HFFc6 (cell line): ENCODE results near the gene PLA2G3. TPM values are rescaled to one million over a fixed set of nuclear protein-coding genes. Genes with fewer than 3 reads are reported as not detected.

Source experiments
- DNase-seq: peaks from one replicate; pipeline ENCODE4 v3.0.0-alpha.2; 2018
- H3K27ac Mint-ChIP-seq: 2 replicates; pipeline ENCODE4 v1.8.0; 2020; ENCODE audit warnings: mild to moderate bottlenecking, mixed read lengths
- H3K27me3 Mint-ChIP-seq: 2 replicates; pipeline ENCODE4 v1.8.0; 2021; ENCODE audit warnings: mild to moderate bottlenecking, moderate library complexity, mixed read lengths; ENCODE audit not compliant: insufficient read depth
- H3K36me3 Mint-ChIP-seq: 2 replicates; pipeline ENCODE4 v1.8.0; 2021; ENCODE audit warnings: low read depth, mixed read lengths
- H3K4me1 Mint-ChIP-seq: 2 replicates; pipeline ENCODE4 v1.8.0; 2020; ENCODE audit warnings: low read depth, mixed read lengths
- H3K4me3 Mint-ChIP-seq: 2 replicates; pipeline ENCODE4 v1.8.0; 2020; ENCODE audit warnings: mild to moderate bottlenecking, moderate library complexity, mixed read lengths
- H3K9me3 Mint-ChIP-seq: 2 replicates; pipeline ENCODE4 v1.8.0; 2020; ENCODE audit warnings: mild to moderate bottlenecking, mixed read lengths
- total RNA-seq, 6 experiments: library from RNA; stranded (reverse); fragmentation: NEBNext Ultra II Directional; extraction: Animal tissue kit (Norgen Biotek cat#: 25700); gene quantifications; 2 replicates in 1 of 6; 3 replicates in 5 of 6; pipeline ENCODE4 v1.2.3, GENCODE V29; 2021
- TF ChIP-seq, protein P1 (sequence below): fragments of 200-600 bp; sonication (generic); IDR thresholded peaks from 2 replicates; pipeline ENCODE4 v1.5.0; 2021; ENCODE audit warnings: antibody characterized with exemption, mild to moderate bottlenecking

The PLA2G3 gene
- total RNA-seq, 6 experiments from 2014 or later, result 0.05 TPM; not detected in 5

DNA sequence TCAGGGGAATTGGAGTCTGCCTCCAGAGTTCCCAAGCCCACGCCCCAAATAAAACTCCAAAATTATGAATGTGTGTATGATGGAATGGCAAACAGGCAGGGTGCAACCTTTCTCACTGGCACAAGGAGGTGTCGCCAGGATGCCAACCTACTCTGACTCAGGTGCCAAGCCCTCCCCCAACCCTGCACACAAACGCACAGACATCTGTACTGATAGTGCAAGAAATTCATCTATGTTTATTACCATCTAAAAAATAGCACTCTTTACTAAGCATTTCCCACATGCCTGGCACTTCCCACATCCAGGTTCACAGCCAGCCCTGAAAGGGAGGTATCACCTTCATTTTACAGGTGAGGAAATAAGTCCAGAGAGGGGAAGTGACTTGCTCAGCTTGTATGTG lies 1.2 kb downstream of the PLA2G3 start:
- no peaks in the 10 kb centered on the region for H3K9me3 Mint-ChIP-seq
- no peak for DNase-seq
- H3K4me3 Mint-ChIP-seq, result no peak overlapping the region
- H3K36me3 Mint-ChIP-seq, result no peaks in the 10 kb centered on the region
- peaks cover 25% of the 10 kb centered on the region for H3K27me3 Mint-ChIP-seq
- H3K4me1 Mint-ChIP-seq, result peaks cover 11% of the 10 kb centered on the region
- no peak overlapping the region for H3K27ac Mint-ChIP-seq
- TF ChIP-seq, protein P1, sequence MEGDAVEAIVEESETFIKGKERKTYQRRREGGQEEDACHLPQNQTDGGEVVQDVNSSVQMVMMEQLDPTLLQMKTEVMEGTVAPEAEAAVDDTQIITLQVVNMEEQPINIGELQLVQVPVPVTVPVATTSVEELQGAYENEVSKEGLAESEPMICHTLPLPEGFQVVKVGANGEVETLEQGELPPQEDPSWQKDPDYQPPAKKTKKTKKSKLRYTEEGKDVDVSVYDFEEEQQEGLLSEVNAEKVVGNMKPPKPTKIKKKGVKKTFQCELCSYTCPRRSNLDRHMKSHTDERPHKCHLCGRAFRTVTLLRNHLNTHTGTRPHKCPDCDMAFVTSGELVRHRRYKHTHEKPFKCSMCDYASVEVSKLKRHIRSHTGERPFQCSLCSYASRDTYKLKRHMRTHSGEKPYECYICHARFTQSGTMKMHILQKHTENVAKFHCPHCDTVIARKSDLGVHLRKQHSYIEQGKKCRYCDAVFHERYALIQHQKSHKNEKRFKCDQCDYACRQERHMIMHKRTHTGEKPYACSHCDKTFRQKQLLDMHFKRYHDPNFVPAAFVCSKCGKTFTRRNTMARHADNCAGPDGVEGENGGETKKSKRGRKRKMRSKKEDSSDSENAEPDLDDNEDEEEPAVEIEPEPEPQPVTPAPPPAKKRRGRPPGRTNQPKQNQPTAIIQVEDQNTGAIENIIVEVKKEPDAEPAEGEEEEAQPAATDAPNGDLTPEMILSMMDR, result no peak

DNA sequence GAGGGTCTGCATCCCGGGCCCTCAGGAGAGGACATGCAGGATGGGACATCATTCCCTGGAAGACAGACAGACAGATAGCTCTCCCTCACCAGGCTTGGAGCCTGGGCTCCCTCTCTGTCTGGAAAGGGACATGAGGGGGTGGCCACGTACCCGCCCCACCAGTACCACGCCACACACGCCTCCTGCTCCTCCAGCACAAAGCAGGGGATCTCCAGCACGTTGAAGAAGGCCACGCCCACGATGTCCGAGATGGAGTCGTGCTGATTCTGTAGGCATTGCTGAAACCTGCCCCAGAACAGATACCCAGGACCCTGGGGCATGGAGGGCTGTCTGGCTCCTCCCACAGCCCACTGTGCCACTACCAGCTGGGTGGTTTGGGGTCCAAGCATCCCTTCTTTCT lies 2.2 kb downstream of the PLA2G3 start:
- Mint-ChIP-seq H3K4me3 (no peak overlapping the region), H3K27me3 (peaks cover 25% of the 10 kb centered on the region), H3K9me3 (no peaks in the 10 kb centered on the region), H3K36me3 (no peaks in the 10 kb centered on the region), H3K27ac (no peak overlapping the region), H3K4me1 (peaks cover 1% of the 10 kb centered on the region)
- DNase-seq, result no peak
- TF ChIP-seq, protein P1, result no peak

DNA sequence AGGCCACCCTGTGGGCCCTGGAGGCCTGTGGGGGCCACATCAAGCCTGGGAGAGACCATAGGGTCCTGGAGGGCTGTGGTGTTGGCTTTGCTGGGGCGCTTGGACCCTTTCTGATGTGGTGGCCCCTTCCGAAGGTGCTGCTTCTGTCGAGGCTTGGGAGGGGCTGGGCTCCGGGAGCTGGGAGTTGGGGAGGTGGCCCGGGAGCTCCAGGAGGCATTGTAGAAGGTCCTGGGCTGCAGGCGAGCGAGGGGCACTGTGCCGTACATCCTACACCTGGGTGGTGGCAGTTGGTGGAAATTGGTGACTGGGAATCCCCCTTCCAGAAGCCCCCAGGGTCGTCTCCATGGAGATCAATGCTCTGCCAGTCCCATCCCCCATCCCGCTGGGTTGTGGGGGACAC lies 2.6 kb downstream of the PLA2G3 start:
- Mint-ChIP-seq H3K4me1 (no peaks in the 10 kb centered on the region), H3K27ac (no peak overlapping the region), H3K27me3 (peaks cover 27% of the 10 kb centered on the region), H3K36me3 (no peaks in the 10 kb centered on the region), H3K4me3 (no peak overlapping the region), H3K9me3 (no peaks in the 10 kb centered on the region)
- TF ChIP-seq, protein P1, result no peak
- DNase-seq, result no peak

DNA sequence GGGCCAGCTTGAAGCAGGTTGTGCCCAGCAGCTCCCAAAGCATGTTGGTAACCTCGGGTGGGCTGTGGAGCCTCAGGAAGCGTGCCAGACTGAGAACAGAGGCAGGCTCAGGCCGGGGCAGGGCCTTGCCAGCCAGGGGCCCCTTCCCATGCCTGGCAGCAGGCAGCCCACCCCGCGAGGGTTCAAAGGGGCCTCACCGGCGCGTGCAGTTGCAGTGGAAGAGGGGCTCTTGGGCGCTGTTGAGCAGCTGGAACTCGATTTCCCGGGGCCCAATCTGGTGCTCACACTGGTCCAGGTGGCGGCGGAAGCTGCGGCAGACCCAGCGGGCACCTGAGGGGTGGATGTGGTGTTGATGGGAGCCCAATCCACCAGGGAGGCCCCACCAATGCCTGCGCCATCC lies 3.6 kb downstream of the PLA2G3 start:
- no peaks in the 10 kb centered on the region for H3K9me3 Mint-ChIP-seq
- H3K27me3 Mint-ChIP-seq, result peaks cover 27% of the 10 kb centered on the region
- no peak for DNase-seq
- no peaks in the 10 kb centered on the region for H3K4me1 Mint-ChIP-seq
- H3K36me3 Mint-ChIP-seq, result no peaks in the 10 kb centered on the region
- TF ChIP-seq, protein P1, result no peak
- H3K4me3 Mint-ChIP-seq, result no peak overlapping the region
- no peak overlapping the region for H3K27ac Mint-ChIP-seq

DNA sequence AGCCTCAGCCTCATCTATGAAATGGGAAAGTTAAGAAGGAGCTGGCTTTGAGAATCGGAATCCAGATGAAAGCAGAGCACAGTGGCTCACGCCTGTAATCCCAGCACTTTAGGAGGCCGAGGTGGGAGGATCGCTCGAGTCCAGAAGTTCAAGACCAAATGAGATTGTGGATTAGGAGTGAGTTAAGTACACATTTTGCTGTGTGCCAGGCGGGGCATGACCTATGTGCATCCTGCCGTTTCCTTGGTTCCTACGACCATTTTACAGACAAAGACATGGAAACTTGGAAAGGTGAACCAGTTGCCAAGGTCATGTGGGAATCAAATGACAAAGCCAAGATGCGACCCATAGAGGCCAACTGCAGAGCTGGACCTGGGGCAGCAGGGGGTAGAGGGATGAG lies 4.2 kb downstream of the PLA2G3 start:
- peaks cover 23% of the 10 kb centered on the region for H3K27me3 Mint-ChIP-seq
- no peaks in the 10 kb centered on the region for H3K36me3 Mint-ChIP-seq
- TF ChIP-seq, protein P1, result no peak
- H3K4me3 Mint-ChIP-seq, result no peak overlapping the region
- H3K9me3 Mint-ChIP-seq, result no peaks in the 10 kb centered on the region
- no peaks in the 10 kb centered on the region for H3K4me1 Mint-ChIP-seq
- no peak overlapping the region for H3K27ac Mint-ChIP-seq
- no peak for DNase-seq

DNA sequence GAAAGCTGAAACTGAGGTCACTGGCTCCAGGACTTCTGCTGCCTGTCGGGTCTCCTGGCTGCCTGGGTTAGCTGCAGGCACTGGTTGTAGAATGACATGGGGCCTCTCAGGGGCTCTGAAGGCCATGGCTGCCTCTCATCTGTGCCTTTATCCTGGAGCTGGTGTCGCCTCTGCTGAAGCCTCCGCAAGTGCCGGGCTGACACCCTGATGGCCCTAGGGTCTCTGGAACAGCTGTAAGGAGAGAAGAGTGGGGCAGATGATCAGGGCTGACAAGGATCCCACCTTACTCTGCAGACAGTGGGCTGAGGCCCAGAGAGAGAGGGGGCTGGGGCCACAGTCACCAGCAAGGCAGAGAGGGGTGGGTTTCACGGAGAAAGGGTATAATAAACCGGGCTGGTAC lies 4.6 kb downstream of the PLA2G3 start:
- Mint-ChIP-seq H3K36me3 (no peaks in the 10 kb centered on the region), H3K4me1 (no peaks in the 10 kb centered on the region), H3K4me3 (no peak overlapping the region), H3K27me3 (peaks cover 23% of the 10 kb centered on the region), H3K9me3 (no peaks in the 10 kb centered on the region), H3K27ac (no peak overlapping the region)
- TF ChIP-seq, protein P1, result no peak
- DNase-seq, result no peak
